ENCODE data around the gene RAB7B.

The RAB7B gene

GRCh38 chr1:206022766-206023165, 19.6 kb upstream of the RAB7B start:
- no peak overlapping the region for H3K9ac ChIP-seq (ENCODE audit: low read depth, low read length)
- H3K36me3 ChIP-seq (ENCODE audit: control insufficient read depth, insufficient read depth, low read length), result no peaks in the 10 kb centered on the region
- H3K4me3 ChIP-seq (ENCODE audit: low read depth, low read length), result no peak overlapping the region
- peaks cover 7% of the 10 kb centered on the region for H3K4me1 ChIP-seq (ENCODE audit: control insufficient read depth, insufficient read depth, low read length)
- no peak overlapping the region for H3K27ac ChIP-seq (ENCODE audit: low read depth, low read length)
- H3K27me3 ChIP-seq (ENCODE audit: control insufficient read depth, insufficient read depth, low read length), result no peaks in the 10 kb centered on the region
- no peaks in the 10 kb centered on the region for H3K9me3 ChIP-seq (ENCODE audit: control insufficient read depth, insufficient read depth, low read length)

GRCh38 chr1:206021626-206022365, 18.6 kb upstream of the RAB7B start:
- H3K27me3 ChIP-seq (ENCODE audit: control insufficient read depth, insufficient read depth, low read length), result no peaks in the 10 kb centered on the region
- no peak overlapping the region for H3K4me3 ChIP-seq (ENCODE audit: low read depth, low read length)

GRCh38 chr1:206021008-206021625, 17.9 kb upstream of the RAB7B start:
- H3K27me3 ChIP-seq (ENCODE audit: control insufficient read depth, insufficient read depth, low read length), result no peaks in the 10 kb centered on the region
- no peaks in the 10 kb centered on the region for H3K9me3 ChIP-seq (ENCODE audit: control insufficient read depth, insufficient read depth, low read length)
- H3K36me3 ChIP-seq (ENCODE audit: control insufficient read depth, insufficient read depth, low read length), result no peaks in the 10 kb centered on the region
- peaks cover 7% of the 10 kb centered on the region for H3K4me1 ChIP-seq (ENCODE audit: control insufficient read depth, insufficient read depth, low read length)
- H3K27ac ChIP-seq (ENCODE audit: low read depth, low read length), result no peak overlapping the region
- no peak overlapping the region for H3K9ac ChIP-seq (ENCODE audit: low read depth, low read length)
- no peak overlapping the region for H3K4me3 ChIP-seq (ENCODE audit: low read depth, low read length)

More at GRCh38 chr1:206021626-206022365, 18.6 kb upstream of the RAB7B start:
- no peaks in the 10 kb centered on the region for H3K36me3 ChIP-seq (ENCODE audit: control insufficient read depth, insufficient read depth, low read length)
- H3K27ac ChIP-seq (ENCODE audit: low read depth, low read length), result no peak overlapping the region
- H3K4me1 ChIP-seq (ENCODE audit: control insufficient read depth, insufficient read depth, low read length), result peaks cover 7% of the 10 kb centered on the region
- H3K9me3 ChIP-seq (ENCODE audit: control insufficient read depth, insufficient read depth, low read length), result no peaks in the 10 kb centered on the region
- no peak overlapping the region for H3K9ac ChIP-seq (ENCODE audit: low read depth, low read length)

DNA sequence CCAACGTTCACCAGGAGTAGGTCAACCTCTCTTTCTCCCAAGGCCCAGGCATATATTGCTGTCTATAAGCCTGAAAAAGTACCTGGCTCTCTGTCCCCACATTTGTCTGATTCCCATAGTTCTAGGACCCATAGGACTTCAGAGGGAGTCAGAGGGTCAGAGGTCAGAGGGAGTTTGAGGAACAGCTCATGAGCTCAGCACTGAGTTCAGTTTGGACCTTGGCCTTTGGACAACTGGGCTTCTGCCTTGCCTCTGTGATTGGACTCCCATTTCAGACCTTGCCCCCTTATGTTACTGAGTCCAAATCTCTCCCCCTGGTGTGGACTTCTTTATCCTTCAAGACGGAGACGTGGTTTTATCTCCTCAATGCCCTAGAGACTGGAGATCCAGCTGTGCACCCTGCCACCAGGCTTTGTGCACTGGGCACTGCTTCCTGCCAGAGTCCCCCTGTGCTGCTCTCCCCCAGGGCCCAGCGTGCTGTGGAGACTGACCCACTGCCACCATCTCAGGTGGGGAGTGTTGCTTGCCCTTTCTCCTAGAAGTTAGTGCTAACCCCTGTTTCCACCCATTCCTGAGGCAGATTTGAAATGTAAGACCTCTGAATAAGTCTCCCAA, 17.3 kb upstream of the RAB7B start:
- no peaks in the 10 kb centered on the region for H3K27me3 ChIP-seq (ENCODE audit: control insufficient read depth, insufficient read depth, low read length)
- no peaks in the 10 kb centered on the region for H3K36me3 ChIP-seq (ENCODE audit: control insufficient read depth, insufficient read depth, low read length)
- no peak overlapping the region for H3K27ac ChIP-seq (ENCODE audit: low read depth, low read length)
- H3K4me1 ChIP-seq (ENCODE audit: control insufficient read depth, insufficient read depth, low read length), result peaks cover 7% of the 10 kb centered on the region
- no peak overlapping the region for H3K4me3 ChIP-seq (ENCODE audit: low read depth, low read length)
- no peak overlapping the region for H3K9ac ChIP-seq (ENCODE audit: low read depth, low read length)
- H3K9me3 ChIP-seq (ENCODE audit: control insufficient read depth, insufficient read depth, low read length), result no peaks in the 10 kb centered on the region

DNA sequence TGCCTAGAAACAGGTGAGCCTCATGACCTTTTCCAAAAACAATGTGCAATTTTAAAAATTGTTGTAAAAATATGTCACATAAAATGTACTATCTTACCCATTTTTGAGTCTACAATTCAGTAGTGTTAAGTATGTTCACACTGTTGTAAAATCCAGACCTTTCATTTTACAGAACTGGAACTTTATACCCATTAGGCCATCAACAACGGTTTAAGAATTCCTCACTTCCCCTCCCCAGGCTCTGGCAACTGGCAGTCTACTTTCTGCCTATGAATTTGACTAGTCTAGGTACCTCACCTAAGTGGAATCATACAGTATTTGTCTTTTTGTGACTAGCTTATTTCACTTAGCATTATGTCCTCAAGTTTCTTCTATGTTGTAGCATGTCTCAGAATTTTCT, 11.9 kb upstream of the RAB7B start:
- no peak overlapping the region for H3K9ac ChIP-seq (ENCODE audit: low read depth, low read length)
- no peaks in the 10 kb centered on the region for H3K9me3 ChIP-seq (ENCODE audit: control insufficient read depth, insufficient read depth, low read length)
- no peaks in the 10 kb centered on the region for H3K27me3 ChIP-seq (ENCODE audit: control insufficient read depth, insufficient read depth, low read length)
- H3K27ac ChIP-seq (ENCODE audit: low read depth, low read length), result no peak overlapping the region
- H3K36me3 ChIP-seq (ENCODE audit: control insufficient read depth, insufficient read depth, low read length), result no peaks in the 10 kb centered on the region
- H3K4me1 ChIP-seq (ENCODE audit: control insufficient read depth, insufficient read depth, low read length), result peaks cover 7% of the 10 kb centered on the region
- no peak overlapping the region for H3K4me3 ChIP-seq (ENCODE audit: low read depth, low read length)

DNA sequence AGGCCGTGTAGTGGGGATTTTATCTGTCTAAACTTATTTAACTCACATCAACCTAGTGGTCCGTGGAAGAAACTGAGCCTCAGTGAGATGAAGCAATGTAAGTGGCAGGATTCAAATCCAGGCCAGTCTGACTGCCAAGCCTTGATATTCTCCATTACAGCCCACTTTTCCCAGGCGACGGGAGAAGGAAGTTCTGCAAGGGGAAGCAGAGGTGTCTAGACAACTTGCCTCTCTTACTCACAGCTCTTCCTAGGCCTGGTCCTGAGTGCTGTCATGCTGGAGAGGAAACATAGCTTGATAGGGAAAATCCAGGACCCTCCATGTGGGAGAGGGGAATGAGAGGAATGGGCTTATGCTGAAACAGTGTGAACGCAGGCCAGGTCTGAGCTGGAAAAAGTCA, 11.4 kb upstream of the RAB7B start:
- Histone ChIP-seq H3K27ac (ENCODE audit: low read depth, low read length) (no peak overlapping the region), H3K4me1 (ENCODE audit: control insufficient read depth, insufficient read depth, low read length) (peaks cover 7% of the 10 kb centered on the region), H3K4me3 (ENCODE audit: low read depth, low read length) (no peak overlapping the region), H3K9ac (ENCODE audit: low read depth, low read length) (no peak overlapping the region), H3K27me3 (ENCODE audit: control insufficient read depth, insufficient read depth, low read length) (no peaks in the 10 kb centered on the region), H3K9me3 (ENCODE audit: control insufficient read depth, insufficient read depth, low read length) (no peaks in the 10 kb centered on the region), H3K36me3 (ENCODE audit: control insufficient read depth, insufficient read depth, low read length) (no peaks in the 10 kb centered on the region)

GRCh38 chr1:206013026-206013795, 10.0 kb upstream of the RAB7B start:
- Histone ChIP-seq H3K9ac (ENCODE audit: low read depth, low read length) (no peak overlapping the region), H3K36me3 (ENCODE audit: control insufficient read depth, insufficient read depth, low read length) (no peaks in the 10 kb centered on the region), H3K9me3 (ENCODE audit: control insufficient read depth, insufficient read depth, low read length) (no peaks in the 10 kb centered on the region), H3K27ac (ENCODE audit: low read depth, low read length) (no peak overlapping the region), H3K27me3 (ENCODE audit: control insufficient read depth, insufficient read depth, low read length) (no peaks in the 10 kb centered on the region), H3K4me1 (ENCODE audit: control insufficient read depth, insufficient read depth, low read length) (no peaks in the 10 kb centered on the region), H3K4me3 (ENCODE audit: low read depth, low read length) (no peak overlapping the region)

GRCh38 chr1:206012086-206012859, 9.1 kb upstream of the RAB7B start:
- Histone ChIP-seq H3K36me3 (ENCODE audit: control insufficient read depth, insufficient read depth, low read length) (no peaks in the 10 kb centered on the region), H3K27me3 (ENCODE audit: control insufficient read depth, insufficient read depth, low read length) (no peaks in the 10 kb centered on the region), H3K9ac (ENCODE audit: low read depth, low read length) (no peak overlapping the region), H3K4me3 (ENCODE audit: low read depth, low read length) (no peak overlapping the region), H3K4me1 (ENCODE audit: control insufficient read depth, insufficient read depth, low read length) (no peaks in the 10 kb centered on the region), H3K9me3 (ENCODE audit: control insufficient read depth, insufficient read depth, low read length) (no peaks in the 10 kb centered on the region), H3K27ac (ENCODE audit: low read depth, low read length) (no peak overlapping the region)

- Histone ChIP-seq H3K27ac (ENCODE audit: low read depth, low read length) (no peak overlapping the region), H3K9ac (ENCODE audit: low read depth, low read length) (no peak overlapping the region), H3K36me3 (ENCODE audit: control insufficient read depth, insufficient read depth, low read length) (no peaks in the 10 kb centered on the region), H3K4me1 (ENCODE audit: control insufficient read depth, insufficient read depth, low read length) (no peaks in the 10 kb centered on the region), H3K9me3 (ENCODE audit: control insufficient read depth, insufficient read depth, low read length) (no peaks in the 10 kb centered on the region), H3K4me3 (ENCODE audit: low read depth, low read length) (no peak overlapping the region), H3K27me3 (ENCODE audit: control insufficient read depth, insufficient read depth, low read length) (no peaks in the 10 kb centered on the region)
Measured at GRCh38 chr1:206011057-206011456, 7.9 kb upstream of the RAB7B start.

GRCh38 chr1:206010060-206010459, 6.9 kb upstream of the RAB7B start:
- Histone ChIP-seq H3K9me3 (ENCODE audit: control insufficient read depth, insufficient read depth, low read length) (no peaks in the 10 kb centered on the region), H3K36me3 (ENCODE audit: control insufficient read depth, insufficient read depth, low read length) (no peaks in the 10 kb centered on the region), H3K9ac (ENCODE audit: low read depth, low read length) (no peak overlapping the region), H3K4me1 (ENCODE audit: control insufficient read depth, insufficient read depth, low read length) (no peaks in the 10 kb centered on the region), H3K27me3 (ENCODE audit: control insufficient read depth, insufficient read depth, low read length) (no peaks in the 10 kb centered on the region), H3K4me3 (ENCODE audit: low read depth, low read length) (no peak overlapping the region), H3K27ac (ENCODE audit: low read depth, low read length) (no peak overlapping the region)

Measured in HUES48 (cell line).